ENCODE results near the gene SLC5A10. TPM values are rescaled to one million over a fixed set of nuclear protein-coding genes. Genes with fewer than 3 reads are reported as not detected.

SLC5A10 gene
- total RNA-seq, 1 donor from 2014 or later: not detected

DNA sequence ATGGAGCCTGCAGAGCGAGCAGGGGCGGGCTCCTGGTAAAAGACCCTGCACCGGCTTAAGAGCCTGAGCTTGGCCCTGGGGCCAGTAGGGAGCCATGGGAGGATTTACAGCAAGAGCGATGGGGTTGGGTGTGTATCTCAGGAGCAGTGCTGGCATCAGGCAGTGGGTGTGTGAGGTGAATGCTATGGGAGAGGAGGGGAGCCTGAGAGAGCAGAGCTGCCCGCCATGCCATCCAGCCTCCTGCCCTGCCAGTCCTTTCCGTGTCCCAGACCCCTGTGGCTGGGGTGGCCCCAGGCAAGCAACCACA lies 29.3 kb downstream of the SLC5A10 start:
- intact Hi-C loops (cut with DNase I): no loop called here
- no peak for ATAC-seq
- no peaks in the 10 kb centered on the region for H3K27me3 ChIP-seq

DNA sequence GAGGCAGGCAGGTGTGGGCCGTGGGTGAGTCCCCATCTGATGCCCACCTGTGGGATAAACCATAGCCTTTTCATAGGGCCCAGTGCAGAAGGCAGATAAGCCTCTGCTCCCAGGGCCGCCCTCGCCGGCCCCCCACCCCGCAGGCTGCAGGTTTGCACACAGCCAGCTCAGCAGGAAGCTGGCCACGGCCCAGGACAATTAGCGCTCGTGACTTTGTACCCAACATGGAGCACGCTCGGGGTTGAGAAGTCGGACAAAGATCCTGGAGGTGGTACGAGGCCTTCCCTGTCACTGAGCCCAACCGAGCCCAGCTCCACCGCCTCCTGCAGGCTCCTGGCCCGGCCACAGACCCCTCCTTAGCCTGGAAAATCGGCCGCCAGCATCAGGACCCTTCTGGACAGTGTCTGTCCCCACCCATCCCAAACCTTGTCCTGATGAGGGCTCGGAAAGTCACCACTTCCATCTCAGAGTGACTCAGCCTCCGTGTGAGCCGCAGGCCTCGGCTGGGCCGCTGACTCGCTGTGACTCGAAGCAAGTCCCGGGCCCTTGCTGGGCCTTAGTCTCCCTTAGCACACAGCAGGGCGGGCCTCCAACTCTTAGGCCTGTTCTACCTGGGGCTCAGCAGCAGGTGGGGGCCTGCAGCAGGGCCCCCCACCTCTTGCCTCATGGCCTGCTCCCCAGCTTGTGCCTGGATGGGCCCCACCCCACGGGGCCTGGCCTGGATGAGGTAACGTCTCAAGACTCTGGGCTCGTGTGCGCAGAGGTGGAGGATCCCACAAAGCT lies 29.9 kb downstream of the SLC5A10 start:
- intact Hi-C loops (cut with DNase I): no loop called here
- Histone ChIP-seq H3K9me3 (no peaks in the 10 kb centered on the region), H3K4me3 (no peak overlapping the region), H3K27me3 (no peaks in the 10 kb centered on the region), H3K36me3 (peaks cover 5% of the 10 kb centered on the region), H3K27ac (no peak overlapping the region), H3K4me1 (no peaks in the 10 kb centered on the region)
- TF ChIP-seq, protein P1, sequence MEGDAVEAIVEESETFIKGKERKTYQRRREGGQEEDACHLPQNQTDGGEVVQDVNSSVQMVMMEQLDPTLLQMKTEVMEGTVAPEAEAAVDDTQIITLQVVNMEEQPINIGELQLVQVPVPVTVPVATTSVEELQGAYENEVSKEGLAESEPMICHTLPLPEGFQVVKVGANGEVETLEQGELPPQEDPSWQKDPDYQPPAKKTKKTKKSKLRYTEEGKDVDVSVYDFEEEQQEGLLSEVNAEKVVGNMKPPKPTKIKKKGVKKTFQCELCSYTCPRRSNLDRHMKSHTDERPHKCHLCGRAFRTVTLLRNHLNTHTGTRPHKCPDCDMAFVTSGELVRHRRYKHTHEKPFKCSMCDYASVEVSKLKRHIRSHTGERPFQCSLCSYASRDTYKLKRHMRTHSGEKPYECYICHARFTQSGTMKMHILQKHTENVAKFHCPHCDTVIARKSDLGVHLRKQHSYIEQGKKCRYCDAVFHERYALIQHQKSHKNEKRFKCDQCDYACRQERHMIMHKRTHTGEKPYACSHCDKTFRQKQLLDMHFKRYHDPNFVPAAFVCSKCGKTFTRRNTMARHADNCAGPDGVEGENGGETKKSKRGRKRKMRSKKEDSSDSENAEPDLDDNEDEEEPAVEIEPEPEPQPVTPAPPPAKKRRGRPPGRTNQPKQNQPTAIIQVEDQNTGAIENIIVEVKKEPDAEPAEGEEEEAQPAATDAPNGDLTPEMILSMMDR (IDR thresholded peaks at IDR 0.05): no peak
- DNase-seq: no peak
- ATAC-seq: no peak

More for the DNA sequence above, 29.3 kb downstream of the SLC5A10 start:
- no peak overlapping the region for H3K27ac ChIP-seq
- H3K36me3 ChIP-seq: peaks cover 5% of the 10 kb centered on the region
- H3K4me1 ChIP-seq: no peaks in the 10 kb centered on the region
- TF ChIP-seq, protein P1 (IDR thresholded peaks at IDR 0.05): no peak
- no peak for DNase-seq
- H3K4me3 ChIP-seq: no peak overlapping the region
- no peaks in the 10 kb centered on the region for H3K9me3 ChIP-seq

DNA sequence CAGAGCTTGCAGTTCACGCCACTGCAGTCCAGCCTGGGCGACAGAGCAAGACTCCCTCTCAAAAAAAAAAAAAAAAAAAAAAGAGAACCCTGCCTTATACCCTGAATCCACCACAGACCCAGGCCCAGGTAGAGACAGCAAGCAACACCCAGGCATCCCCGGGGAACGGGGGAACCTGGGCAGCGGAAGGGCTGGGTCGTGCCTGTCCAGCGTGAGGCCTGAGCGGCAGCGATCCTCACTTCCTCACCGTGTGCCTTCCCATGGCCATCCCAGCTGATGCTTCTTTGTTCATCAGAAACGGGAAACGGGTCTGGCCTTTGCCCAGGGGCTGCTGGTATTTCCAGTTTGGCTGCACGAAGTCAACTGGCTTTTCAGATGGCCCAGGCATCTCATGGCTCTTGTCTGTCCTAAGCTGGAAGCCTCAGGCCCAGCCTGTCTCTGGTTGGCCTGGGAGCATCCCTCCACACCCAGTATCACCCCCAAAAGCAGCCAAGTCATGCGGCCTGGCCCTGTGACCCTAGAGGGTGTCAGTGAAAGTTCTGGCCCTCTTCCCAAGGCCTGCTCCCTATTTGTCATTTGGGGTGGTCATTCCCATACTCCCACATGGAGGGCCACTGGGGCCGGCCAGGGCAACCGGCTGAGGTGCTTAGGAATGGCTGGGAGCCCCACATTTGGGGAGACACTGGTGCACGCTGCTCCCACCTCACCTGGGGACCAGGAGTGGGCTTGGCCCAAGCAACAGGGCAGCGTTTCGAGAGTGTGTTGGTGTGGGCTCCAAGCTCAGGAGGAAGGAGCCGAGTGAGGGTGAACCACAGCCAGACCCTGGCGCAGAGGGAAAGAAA lies 32.5 kb downstream of the SLC5A10 start:
- Histone ChIP-seq H3K27ac (no peak overlapping the region), H3K4me3 (no peak overlapping the region), H3K9me3 (no peaks in the 10 kb centered on the region), H3K4me1 (peaks cover 4% of the 10 kb centered on the region), H3K36me3 (no peaks in the 10 kb centered on the region), H3K27me3 (no peaks in the 10 kb centered on the region)
- intact Hi-C loops (cut with DNase I): no loop called here
- no peak for DNase-seq
- no peak for ATAC-seq
- TF ChIP-seq, protein P1 (IDR thresholded peaks at IDR 0.05): no peak

DNA sequence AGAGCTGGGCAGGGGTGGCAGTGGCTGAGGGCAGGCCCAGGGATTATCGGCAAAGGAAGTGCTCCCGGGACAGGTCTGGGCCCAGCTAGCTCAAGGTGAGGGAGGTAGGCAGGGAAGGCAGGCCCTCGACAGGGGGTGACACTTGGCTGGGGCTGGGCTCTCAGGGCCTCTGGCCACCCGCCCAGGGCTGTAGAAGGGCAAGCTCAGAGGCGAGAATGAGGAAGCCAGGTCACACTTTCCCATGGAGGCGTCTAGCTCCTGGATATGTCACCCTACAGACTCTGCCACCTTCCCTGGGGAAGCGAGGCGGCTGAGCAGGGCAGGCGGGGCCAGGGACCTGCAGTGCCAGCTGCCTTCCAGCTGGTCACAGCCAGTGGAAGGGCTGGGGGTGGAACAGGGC lies 33.5 kb downstream of the SLC5A10 start:
- H3K4me1 ChIP-seq: peaks cover 4% of the 10 kb centered on the region
- intact Hi-C loops (cut with DNase I): no loop called here
- DNase-seq: no peak

DNA sequence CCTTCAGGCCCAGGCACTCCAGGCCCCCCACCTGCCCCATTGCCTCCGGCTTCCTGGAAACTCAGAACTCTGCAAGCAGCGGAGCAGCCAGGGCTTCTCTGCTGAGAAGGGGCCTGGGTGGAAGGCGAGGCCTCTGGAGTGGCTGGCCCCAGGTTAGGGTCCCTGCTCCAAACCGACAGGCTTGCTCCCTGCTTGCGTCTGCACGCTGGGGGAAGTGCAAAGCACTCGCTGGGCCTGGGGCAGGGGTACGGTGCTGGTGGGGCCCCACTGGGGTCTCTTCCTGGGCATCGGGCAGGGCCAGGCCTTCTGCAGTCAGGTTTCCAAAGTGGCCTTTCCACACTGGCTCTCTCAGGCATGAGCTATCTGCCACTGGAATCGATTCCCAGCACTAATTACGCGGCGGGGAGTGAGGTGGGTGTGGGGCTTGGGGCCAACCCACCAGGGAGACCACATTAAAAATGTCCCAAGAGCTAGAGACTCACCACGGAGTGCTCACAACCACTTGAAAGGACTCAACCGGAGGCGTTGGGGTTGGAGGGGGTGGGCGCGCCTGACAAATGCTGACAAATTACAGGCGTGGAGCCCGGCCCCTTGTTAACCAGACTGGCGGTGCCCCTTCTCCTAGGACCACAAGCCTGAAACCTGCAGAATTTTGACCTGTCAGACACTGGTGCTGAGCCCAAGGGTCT lies 34.7 kb downstream of the SLC5A10 start:
- Histone ChIP-seq H3K9me3 (no peaks in the 10 kb centered on the region), H3K4me1 (peaks cover 4% of the 10 kb centered on the region), H3K36me3 (no peaks in the 10 kb centered on the region), H3K27me3 (no peaks in the 10 kb centered on the region), H3K27ac (no peak overlapping the region), H3K4me3 (no peak overlapping the region)
- DNase-seq (no peak), ATAC-seq (no peak)
- TF ChIP-seq, protein P1 (IDR thresholded peaks at IDR 0.05): no peak
- intact Hi-C loops (cut with DNase I): no loop called here

More for the DNA sequence above, 33.5 kb downstream of the SLC5A10 start:
- no peak overlapping the region for H3K4me3 ChIP-seq
- no peak for ATAC-seq
- H3K27ac ChIP-seq: no peak overlapping the region
- H3K9me3 ChIP-seq: no peaks in the 10 kb centered on the region
- TF ChIP-seq, protein P1 (IDR thresholded peaks at IDR 0.05): no peak
- H3K27me3 ChIP-seq: no peaks in the 10 kb centered on the region
- no peaks in the 10 kb centered on the region for H3K36me3 ChIP-seq
